CD4-positive, alpha-beta T cell treated with Interleukin-17A for 4 hours (primary cell): ENCODE data around the gene SIK2.

ENCODE experiments used
- DNase-seq: peaks from one replicate; pipeline ENCODE4 v3.0.0-alpha.2; 2020; ENCODE audit warnings: mixed read lengths

SIK2 gene

DNA sequence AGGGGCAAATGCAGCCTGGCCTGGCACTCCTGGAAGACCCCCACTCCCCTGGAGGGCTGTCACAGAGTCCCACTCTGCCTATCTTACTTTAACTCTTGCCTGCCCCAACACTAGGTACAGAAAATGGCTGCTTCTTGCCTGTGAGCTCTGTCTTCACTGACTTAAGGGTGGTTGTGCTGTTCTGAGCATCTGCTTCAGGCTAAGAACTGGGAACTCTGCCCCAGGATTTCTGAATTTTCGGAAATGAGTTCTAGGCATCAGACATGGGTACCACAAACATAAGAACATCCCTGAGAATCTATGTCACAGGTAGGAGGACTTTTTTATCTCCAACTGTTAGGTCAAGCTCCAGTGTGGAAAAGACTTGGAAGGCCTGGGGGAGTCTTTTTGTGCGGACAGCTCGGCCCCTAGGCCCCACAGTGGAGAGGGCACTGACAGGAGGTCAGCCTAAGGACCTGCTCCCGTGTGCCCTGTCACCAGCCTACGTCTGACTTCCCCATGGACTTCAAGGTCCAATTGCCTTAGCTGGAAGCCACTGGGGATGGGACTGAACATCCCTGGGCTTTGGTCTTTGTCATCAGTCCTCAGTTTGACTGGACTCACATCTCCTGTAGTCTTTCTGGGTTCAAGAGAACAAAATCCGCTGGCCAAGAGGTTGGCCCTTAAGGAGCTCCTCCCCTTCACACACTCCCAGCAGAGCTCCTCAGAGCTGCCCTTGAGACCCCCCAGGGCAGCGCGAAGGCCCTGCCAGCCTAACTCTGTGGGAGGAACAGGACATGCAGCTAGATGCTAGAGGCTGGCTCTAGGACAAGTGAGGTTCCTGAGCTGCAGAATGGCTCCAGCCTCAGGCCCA lies 132.1 kb downstream of the SIK2 start:
- DNase-seq = no peak

DNA sequence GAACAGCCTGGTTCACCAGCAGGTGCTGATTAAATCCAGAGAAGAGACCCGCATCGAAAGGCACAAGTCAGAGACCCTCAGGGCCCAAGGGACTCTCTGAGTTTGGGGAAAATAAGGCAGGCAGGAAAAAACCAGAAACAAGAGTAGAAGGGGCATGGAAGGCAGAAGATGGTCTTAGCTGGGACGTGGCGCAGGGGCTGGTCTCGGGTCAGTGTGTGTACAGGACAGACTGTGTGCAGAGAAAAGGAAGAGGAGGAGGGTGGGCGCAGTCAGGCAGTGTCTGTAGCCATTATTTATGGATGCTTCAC lies 132.7 kb downstream of the SIK2 start:
- no peak for DNase-seq

DNA sequence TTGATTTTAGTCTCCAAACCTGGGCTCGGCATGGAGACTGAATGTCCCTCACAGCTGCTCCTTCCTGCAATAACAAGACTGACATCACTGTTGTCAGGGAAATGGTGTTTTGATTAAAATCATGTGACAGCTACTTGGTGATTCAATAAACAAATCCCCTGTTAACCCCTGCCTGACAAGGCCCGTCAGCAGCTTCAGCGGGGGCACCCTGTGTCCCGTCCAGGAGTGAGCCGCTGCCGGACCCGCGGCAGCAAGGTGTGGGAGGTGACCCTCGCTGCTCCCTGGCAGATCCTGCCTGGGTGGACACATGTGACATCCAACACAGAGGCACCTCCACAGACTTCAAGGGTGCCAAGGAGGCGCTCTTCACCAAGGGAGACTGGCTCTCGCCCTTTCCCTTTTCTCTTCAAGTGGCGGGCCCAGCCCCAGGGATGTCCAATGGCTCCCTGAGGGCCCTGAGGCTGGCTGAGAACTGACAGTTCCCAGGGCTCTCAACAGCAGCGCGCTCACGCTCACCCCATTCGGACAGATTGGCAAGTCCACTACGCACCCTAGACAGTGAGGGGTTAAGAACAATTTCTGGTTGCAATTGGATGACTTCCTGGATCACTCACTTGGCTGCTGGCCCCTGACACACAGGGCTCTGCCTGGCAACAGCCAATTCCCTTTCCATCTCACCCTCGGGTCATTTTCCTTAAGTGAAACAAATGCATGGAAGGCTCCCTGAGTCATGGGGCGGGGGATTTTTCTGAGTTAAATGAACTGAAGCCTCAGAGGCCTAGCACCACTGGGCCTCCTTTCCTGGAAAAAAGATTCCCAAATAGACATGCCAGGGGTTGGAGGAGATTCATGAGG lies 133.2 kb downstream of the SIK2 start:
- DNase-seq = no peak

DNA sequence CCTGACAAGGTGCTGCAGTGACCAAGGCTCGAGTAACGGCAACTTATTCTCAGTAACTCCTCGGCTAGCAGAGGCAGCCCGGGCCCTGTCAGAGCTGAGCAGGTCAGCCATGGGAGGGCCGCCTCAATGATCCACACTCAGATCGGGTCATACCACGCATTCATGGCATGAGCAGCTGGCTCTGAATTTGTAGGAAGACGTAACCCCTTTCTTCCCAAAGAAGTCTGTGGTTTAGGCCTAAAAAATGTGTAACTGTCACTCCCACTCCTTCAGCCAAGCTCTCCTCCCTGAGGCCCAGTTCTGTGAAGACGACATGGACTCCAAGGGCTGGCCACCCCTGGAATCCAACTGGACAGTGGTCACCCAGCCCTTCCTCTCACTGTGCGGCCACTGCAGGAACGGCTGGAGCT lies 133.9 kb downstream of the SIK2 start:
- DNase-seq = no peak

DNA sequence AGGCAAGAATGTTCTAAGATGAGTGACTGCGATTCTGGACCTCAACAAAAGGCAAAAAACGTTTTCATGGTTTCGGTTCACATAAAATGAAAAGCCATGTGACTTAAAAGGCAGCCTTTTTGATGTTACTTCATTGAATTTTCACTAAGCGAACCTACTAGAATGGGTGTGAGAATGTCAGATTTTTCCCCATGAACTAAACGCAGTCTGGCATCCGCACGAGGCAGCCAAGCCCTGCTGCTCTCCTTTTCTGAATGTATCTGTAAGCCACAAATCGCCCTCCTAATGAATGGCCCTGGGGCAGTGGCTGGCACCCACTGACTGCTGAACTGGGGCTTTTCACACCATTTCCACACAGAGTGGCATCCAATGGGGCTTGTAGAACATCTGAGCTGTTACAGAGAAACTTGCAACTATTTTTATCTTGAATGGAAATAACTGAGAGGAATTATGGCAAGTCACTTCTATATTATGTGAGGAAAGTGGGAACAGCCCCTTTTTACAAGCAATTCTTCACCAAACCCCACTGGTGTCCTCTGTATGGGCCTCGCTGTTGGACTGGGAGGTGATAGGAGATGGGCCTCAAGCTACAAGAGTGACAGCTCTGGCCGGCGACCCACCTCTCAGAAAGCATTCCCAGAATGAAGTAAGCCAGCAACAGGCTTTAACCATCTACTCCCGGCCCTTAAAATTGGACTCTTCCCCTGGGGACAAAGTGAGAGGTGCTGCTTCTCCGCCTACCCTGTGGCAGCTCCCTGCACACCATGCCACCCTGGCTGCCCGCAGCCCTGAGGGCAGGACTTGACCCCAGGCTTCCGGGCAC lies 134.6 kb downstream of the SIK2 start:
- no peak for DNase-seq

DNA sequence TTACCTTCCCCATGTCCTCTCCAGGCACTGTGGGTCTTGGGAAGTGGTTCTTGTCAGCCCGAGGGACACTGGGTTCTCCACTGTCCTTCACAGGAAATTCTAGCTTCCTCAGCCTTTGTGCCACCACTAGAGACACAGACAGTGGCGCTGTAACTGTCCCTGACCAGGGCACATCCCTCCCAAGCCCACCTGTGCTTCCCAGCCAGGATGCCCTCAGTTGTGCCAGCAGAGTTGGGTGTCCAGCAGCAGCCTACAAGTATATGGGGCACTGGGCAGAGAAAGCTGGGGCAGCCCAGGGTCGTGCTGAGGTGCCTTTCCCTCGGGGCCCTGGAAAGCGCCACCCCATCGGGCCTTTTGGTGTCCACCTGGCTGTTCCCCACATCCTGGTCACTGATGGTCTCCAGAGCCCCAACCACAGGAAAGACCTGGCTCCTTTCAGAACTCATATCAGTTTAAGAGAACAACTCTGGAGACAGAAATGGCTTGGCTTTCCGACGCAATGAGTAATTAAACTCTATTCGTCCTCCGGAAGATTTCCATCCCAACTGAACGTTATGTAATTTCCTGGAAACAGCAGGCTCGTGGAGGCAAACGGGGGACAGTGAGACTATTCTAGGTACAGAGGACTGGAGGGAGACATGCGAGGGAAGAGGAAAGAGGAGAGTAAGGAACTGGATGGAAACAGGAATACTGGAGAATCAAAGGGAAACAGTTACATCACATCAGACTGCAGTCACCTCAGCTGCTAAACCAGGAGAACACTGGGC lies 135.4 kb downstream of the SIK2 start:
- no peak for DNase-seq

DNA sequence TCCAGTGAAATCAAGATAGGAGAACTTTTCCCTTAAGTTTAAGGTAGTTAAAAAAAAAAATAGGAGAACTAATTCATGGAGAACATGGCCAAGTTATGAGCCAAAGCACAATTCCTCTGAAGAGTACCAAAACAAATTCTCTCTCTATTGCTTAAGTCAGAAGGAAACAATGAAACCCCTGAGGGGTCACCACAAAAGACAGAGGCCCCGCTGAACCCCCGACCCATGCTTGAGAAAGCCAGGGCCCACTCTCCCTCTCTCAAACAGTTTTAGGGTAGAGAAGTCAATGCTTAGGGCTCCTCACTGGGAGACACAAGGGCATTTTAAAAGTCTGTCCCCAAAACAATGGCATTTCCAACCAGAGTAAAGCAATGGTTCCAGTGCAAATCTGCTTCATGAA lies 137.1 kb downstream of the SIK2 start:
- DNase-seq = no peak

DNA sequence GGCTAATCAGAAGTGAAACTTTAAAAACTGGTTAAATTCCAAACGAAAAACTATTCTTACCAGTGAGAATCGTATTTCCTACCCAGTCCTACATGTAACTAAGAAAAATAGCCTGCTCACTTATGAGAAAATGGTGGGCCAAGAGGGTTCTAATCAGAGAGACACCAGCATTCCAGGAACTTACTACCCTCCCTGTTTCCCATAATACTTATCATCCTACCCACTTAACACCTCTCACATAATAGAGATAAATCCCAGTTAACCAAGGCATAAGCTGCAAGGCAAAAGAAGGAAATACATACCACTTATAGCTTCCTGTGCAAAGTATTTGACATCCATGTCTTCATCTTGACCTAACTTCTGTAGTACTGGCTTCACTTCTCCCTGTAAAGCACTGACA lies 139.5 kb downstream of the SIK2 start:
- no peak for DNase-seq

DNA sequence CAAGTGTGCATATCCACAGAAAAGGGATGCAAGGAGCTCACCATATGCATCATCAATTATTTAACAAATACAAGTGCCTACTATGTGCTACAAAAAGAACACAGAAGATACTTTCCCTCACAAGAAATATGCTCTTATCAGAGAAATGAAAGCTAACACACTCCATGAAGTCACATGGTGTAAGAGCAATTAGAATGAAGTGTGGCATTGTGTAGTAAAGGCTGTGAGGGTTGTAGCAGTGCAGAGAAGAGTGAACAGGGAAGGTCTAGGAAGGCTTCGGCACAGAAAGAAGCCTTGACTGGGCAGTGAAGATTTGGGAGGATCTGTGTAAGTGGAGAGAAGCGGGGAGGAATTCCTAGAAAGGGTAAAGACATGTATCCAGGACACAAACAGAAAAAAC lies 141.5 kb downstream of the SIK2 start:
- DNase-seq = no peak

DNA sequence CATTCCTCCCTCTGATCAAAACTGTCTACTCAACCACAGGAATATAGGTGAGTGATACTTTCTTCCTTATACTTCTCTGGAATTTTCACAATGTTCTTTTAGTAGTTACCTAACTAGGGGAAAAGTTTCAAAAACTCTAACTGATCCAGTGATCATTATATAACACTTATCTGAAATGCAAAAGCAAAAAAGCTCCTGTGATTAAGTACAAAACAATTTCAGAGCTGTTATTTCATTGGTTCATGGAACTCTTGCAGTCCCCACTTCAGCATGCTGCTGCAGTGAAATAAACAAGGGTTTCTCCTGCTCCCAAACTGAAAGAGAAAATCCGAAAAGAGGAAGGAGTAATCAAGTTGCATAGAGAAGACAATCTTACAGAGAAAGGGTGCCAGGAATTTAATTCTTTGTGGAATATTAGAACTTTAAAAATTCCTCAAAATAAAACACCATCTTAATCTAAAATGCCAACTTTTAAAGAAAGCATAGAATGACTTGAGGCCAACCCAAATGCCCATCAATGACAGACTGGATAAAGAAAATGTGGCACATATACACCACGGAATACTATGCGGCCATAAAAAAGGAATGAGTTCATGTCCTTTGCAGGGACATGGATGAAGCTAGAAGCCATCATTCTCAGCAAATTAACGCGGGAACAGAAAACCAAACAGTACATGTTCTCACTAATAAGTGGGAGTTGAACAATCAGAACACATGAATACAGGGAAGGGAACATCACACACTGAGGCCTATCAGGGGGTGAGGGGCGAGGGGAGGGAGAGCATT lies 143.7 kb downstream of the SIK2 start:
- DNase-seq = no peak

DNA sequence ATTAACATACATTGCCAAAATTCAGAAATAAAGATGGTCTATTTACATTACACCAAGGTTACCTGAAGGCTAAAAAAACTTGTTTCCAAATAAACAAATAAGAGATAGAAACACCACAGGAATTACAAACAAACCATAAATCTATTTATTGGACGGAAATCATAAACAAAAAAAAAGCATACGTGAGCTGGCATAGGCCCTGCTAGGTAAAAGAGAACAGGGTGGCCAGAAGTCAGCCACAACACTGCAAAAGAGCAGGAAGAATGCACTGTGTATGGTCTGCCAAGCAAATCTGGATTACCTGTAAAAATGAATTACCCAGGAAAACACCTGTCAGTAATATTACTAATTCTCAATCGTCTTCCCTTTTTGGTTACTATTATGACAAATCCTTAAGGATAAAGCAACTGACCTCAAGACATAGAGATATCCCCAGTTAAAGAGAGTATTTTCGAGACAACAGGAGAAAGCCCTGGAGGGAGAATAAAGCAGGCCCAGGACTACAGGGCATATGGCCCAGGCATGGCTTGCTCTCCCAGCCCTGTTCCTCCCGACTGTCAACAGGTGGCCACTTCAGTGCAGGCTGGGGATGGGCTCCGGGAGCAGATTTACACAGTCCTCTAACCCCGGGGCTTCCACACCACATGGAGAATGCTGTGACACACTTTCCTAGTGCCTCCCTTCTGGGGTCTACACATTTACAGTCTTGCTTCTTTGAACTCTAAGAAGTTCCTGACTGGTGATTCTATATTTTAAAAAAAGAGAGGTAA lies 146.0 kb downstream of the SIK2 start:
- DNase-seq = no peak

DNA sequence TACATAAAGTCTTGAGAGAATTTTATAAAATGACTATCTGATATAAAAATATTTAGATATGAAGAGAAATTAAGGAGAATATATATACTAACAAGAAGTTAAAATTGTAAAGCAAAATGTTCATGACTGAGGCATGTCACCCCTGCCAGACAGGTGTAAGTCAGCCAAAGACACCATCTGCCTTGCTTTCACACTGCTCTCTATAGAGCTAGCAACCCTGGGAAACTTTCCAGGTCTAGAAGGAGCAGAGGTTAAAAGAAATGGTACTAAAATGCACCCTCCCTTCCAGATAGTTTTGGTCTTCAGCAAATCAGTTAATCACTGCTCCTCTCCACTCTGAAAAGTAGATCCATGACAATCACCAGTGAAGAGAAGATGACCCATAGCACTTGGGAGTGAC lies 147.4 kb downstream of the SIK2 start:
- no peak for DNase-seq

DNA sequence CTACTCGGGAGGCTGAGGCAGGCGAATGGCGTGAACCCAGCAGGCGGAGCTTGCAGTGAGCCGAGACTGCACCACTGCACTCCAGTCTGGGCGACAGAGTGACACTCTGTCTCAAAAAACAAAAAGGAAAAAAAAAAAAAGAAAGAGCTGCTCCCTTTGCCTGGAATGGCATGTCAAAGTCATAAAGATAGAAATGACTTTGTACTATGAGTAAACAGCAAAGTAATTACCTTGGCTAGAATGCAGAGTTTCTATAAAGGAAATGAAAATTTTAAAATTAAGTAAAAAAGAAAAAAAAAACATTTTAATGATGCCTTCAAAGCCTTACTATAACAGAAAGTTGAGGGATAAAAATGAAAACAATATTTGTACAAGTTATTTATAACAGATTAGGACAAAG lies 153.8 kb downstream of the SIK2 start:
- DNase-seq = no peak

DNA sequence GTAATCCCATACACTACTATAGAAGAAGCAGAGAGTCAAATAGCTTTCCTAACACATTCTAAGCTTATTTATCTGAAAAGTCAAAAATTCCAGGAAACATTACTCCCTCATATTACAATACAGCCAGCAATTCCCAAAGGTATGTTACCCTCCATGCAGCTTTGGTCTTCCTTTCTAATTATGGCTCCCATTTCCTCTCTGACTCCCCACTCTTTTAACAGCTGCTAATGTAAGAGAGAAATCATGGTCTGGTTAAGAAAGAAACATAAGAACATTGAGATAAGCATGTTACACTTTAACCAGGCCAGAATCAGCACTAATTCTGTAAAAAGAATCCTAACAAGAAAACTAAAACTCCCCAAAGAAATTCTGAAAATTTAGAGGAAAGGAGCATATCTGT lies 157.1 kb downstream of the SIK2 start:
- no peak for DNase-seq

DNA sequence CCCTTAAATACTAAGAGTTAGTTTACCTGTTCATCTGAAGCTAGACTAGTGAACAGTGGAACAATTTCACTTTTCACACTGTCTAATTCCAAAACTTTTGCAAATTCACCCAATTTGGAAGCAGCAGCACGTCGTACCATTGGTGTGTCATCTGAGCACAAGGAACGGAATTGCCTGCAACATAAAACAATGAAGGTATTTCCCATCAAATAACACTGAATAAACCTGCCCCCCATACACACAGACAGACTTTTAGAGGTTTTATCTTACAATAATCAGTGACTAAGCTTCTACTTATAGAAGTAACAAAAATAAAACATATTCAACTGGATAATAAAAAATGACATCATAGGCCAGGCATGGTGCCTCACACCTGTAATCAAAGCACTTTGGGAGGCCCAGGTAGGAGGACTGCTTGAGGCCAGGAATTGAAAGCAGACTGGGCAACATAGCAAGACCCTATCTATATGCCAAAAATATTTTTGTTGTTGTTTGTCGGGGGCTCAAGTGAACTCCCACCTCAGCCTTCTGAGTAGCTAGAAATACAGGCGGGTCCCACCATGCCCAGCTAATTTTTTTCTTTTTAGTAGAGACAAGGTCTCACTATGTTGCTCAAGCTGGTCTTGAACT lies 157.6 kb downstream of the SIK2 start:
- DNase-seq = no peak

DNA sequence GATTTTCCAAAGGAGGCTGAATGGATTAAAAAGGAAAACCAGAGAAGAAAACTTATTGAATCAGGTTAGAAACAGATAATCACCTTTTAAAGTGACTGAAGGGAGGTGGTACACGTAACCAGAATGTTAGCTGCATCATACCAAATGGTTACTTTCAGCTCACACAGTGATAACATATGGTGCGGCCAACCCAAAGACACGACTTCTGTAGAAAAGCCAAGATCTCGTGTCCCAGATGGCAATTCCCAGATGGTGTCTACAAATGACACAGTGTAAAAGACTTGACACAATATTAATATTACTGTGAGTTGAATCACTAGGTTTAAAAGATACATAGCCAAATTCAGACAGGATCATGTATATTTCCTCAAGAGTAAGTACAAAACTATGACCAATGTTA lies 158.8 kb downstream of the SIK2 start:
- DNase-seq = no peak

DNA sequence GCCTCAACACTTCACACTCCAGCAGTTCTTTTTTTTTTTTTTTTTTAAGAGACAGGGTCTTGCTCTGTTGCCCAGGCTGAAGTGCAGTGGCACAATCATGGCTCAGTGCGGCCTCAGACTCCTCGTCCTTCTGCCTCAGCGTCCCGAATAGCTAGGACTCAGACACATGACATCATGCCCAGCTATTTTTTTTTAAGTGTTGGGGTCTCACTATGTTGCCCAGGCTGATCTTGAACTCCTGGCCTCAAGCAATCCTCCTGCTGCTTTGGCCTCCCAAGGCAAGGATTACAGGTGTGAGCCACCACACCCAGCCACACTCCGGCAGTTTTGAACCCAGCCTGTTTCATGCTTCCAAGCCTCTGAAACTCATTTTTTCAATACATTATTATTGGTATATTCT lies 160.3 kb downstream of the SIK2 start:
- no peak for DNase-seq

DNA sequence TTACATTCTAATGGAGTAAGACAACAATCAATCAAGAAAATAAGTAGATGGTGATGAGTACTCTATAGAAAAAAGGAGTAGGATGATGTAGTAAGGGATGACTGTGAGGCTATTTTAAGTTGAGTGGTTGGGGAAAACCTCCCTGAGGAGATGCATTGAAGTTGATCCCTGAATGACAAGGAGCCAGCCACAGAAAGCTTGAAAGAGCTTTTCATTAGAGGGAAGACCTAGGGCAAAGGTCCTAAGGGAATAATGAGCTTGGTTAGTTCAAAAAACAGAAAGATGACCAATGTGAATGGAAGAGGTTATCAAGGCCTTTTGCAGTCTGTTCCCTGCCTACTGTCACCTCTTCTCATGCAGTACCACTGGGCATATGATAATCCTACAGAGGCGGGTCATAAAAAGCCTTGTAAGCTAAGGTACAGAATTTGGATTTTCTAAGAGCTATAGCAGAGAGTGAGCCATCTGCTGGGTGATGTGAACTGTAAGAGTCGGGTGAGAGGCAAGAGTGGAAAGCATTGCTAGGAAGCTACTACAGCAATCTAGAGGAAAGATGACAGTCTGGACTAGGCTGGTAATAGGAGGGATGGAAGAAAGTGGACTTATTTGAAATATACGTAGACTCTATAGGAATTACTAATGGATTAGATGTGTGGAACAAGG lies 160.9 kb downstream of the SIK2 start:
- no peak for DNase-seq

DNA sequence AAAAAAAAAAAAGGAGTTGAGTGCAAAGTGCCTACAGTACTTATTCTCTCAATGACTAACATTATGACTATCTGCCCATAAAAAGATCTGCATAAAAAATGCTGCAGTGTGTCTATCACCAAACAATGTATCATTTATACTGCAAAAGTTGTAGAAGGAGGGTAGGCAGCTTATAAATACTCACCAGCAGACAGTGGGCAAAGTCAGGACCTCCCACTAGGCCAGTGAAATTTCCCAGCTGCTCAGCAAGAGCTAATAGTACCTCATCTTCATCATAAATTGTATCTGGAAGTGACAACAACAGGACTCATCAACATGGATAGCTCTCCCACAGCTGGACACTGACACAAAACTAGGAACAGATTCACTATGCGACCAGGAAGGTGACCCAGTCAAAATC lies 162.4 kb downstream of the SIK2 start:
- DNase-seq = no peak
